Kidney (tissue), 14 donors: Measurements from ENCODE around the gene SPP1. TPM values are rescaled to one million over a fixed set of nuclear protein-coding genes. Genes with fewer than 3 reads are reported as not detected.

Experiments
- DNase-seq, 5 donors: peaks; one replicate each; pipeline ENCODE4 v3.0.0-alpha.2; 2013 to 2020
- FAIRE-seq: peaks from 2 replicates; lab custom pipeline; 2012; peaks lifted over from hg19 to GRCh38; lab: Jason Lieb, UNC
- H3K27ac ChIP-seq, 2 donors: one replicate each; pipeline ENCODE4 v1.7.0; 2013; ENCODE audit warnings: low read depth in 2 of 2, low read length in 2 of 2, inconsistent platforms in 1 of 2
- H3K27me3 ChIP-seq: one replicate; pipeline ENCODE4 v1.7.1; 2013; ENCODE audit warnings: low read length, inconsistent platforms; ENCODE audit not compliant: control insufficient read depth, insufficient read depth
- H3K36me3 ChIP-seq, 3 donors: one replicate each; pipeline versions ENCODE4 v1.7.0 to v1.7.1; 2013; ENCODE audit warnings: low read length in 3 of 3, control low read depth in 1 of 3, inconsistent platforms in 1 of 3; ENCODE audit not compliant: insufficient read depth in 3 of 3, control insufficient read depth in 2 of 3
- H3K4me1 ChIP-seq, 3 donors: one replicate each; pipeline versions ENCODE4 v1.7.0 to v1.7.1; 2013; ENCODE audit warnings: low read length in 3 of 3, inconsistent platforms in 1 of 3, low read depth in 1 of 3; ENCODE audit not compliant: control insufficient read depth in 2 of 3, insufficient read depth in 2 of 3
- H3K4me3 ChIP-seq, 3 donors: one replicate each; pipeline versions ENCODE4 v1.7.0 to v1.8.1; 2013; ENCODE audit warnings: low read length in 3 of 3, control low read depth in 1 of 3, inconsistent platforms in 1 of 3
- H3K9ac ChIP-seq, 3 donors: one replicate each; pipeline versions ENCODE4 v1.7.0 to v1.7.1; 2013; ENCODE audit warnings: low read length in 3 of 3, control low read depth in 1 of 3, inconsistent platforms in 1 of 3
- H3K9me3 ChIP-seq, 3 donors: one replicate each; pipeline versions ENCODE4 v1.7.0 to v1.7.1; 2013; ENCODE audit warnings: low read length in 3 of 3, control low read depth in 1 of 3, inconsistent platforms in 1 of 3; ENCODE audit not compliant: control insufficient read depth in 2 of 3, insufficient read depth in 1 of 3
- CTCF ChIP-seq: IDR thresholded peaks from 3 replicates; pipeline ENCODE4 v1.5.1; 2012; ENCODE audit warnings: mild to moderate bottlenecking, moderate library complexity, borderline replicate concordance; ENCODE audit not compliant: insufficient read depth; ENCODE audit errors: extremely low read depth
- intact Hi-C: fragments of 100-400 bp; cut with DNase I; formaldehyde crosslinking; loops from one replicate; pipeline ENCODE4 v1.11.1; 2022
- polyA plus RNA-seq: library from polyadenylated mRNA; stranded (reverse); fragments of 350-450 nt; fragmentation: Illumina TruSeq; extraction: RNeasy Lipid Tissue Mini Kit (QIAGEN cat#74804); gene quantifications from one replicate; pipeline ENCODE4 v1.2.3, GENCODE V29; 2014; ENCODE audit warnings: low read depth, low replicate concordance; ENCODE audit not compliant: insufficient read depth
- total RNA-seq: library from RNA; stranded (reverse); fragmentation: NEBNext Ultra II Directional; extraction: Animal tissue kit (Norgen Biotek cat#: 25700); gene quantifications from one replicate; pipeline ENCODE4 v1.2.1, GENCODE V29; 2021
- donor health status: control.
- donor health status: control.
- donor health status: control.
- donor health status: control.
- donor health status: control.
- donor health status: DM: yes; HTN: yes; CAD: no.
- donor health status: Normal renal cell carcinoma (clear cell type).

SPP1 gene
- total and polyA plus RNA-seq, 2 donors from 2014 or later = 5,484 to 6,594 TPM

DNA sequence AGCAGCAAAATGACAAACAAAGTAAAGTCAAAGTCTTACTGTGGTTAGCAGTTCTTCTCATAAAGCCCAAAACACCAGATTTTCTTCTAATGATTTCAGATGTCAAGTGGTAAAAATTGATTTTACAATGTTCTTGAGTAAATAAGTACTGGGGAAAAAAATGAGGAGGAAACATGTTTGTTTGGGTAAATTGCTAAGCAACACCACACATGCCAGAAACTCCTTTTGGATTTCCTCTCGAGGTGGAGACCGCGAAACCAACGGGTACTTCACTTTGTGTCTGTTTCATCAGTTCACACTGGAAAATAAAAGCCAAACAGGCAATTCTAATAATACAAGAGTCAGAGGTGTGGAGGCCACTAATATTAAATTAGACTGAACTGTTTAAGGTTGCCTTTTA, 27.3 kb downstream of the SPP1 start:
- DNase-seq = no peak
- no peak overlapping the region for H3K9ac ChIP-seq
- intact Hi-C loops = no loop called here

GRCh38 chr4:88003261-88003660, 27.7 kb downstream of the SPP1 start:
- H3K4me3 ChIP-seq = no peak overlapping the region
- H3K36me3 ChIP-seq = no peaks in the 10 kb centered on the region
- no peak for TF ChIP-seq CTCF
- H3K9me3 ChIP-seq = no peaks in the 10 kb centered on the region
- no peaks in the 10 kb centered on the region for H3K27me3 ChIP-seq
- DNase-seq (no peak), FAIRE-seq (no peak)
- intact Hi-C loops = no loop called here
- H3K4me1 ChIP-seq = peaks cover 0 to 3% (median 0%) of the 10 kb centered on the region in 3 donors
- no peak overlapping the region for H3K9ac ChIP-seq
- no peak overlapping the region for H3K27ac ChIP-seq

More for the DNA sequence above, 27.3 kb downstream of the SPP1 start:
- H3K27ac ChIP-seq = no peak overlapping the region
- TF ChIP-seq CTCF = no peak
- H3K36me3 ChIP-seq = no peaks in the 10 kb centered on the region
- no peaks in the 10 kb centered on the region for H3K27me3 ChIP-seq
- no peaks in the 10 kb centered on the region for H3K9me3 ChIP-seq
- H3K4me3 ChIP-seq = no peak overlapping the region
- peaks cover 0 to 3% (median 0%) of the 10 kb centered on the region in 3 donors for H3K4me1 ChIP-seq
- FAIRE-seq = no peak

DNA sequence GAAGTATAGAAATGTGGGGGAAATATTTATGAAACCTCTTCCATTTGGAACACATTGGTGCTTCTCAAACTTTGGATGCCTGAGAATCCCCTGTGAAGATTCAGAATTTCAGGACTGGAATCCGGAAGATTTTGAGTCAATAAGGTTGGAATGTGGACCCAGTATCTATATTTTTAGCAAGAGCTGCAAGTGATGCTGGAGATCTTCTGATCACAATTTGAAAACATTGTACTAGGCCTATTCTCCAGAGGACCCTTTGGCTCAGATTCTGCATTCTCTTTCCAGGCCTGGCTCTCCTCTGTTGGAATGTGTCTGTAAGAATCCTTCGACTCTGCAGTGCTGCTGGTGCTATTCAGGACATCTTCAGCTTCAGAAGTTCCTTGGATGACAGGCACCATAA, 29.6 kb downstream of the SPP1 start:
- TF ChIP-seq CTCF = no peak
- Histone ChIP-seq H3K4me3 (no peak overlapping the region), H3K4me1 (peaks cover 0 to 7% (median 5%) of the 10 kb centered on the region in 3 donors), H3K9ac (no peak overlapping the region), H3K27me3 (no peaks in the 10 kb centered on the region), H3K9me3 (no peaks in the 10 kb centered on the region), H3K27ac (no peak overlapping the region), H3K36me3 (no peaks in the 10 kb centered on the region)
- DNase-seq (no peak), FAIRE-seq (no peak)
- intact Hi-C loops = no loop called here

DNA sequence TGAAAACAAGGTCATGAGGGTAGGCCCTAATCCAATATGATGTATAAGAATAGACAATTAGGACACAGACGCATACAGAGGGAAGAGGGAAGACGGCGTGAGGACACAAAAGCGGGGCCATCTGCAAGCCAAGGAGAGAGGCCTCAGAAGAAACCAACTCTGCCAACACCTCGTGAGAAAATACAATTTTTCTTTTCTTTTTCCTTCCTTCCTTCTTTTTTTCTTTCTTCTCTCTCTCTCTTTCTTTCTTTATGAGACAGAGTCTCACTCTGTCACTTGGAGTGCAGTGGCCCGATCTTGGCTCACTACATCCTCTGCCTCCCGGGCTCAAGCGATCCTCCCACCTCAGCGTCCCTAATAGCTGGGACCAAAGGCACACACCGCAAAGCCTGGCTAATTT, 30.4 kb downstream of the SPP1 start:
- peaks cover 0 to 12% (median 5%) of the 10 kb centered on the region in 3 donors for H3K4me1 ChIP-seq
- H3K9ac ChIP-seq = no peak overlapping the region
- H3K36me3 ChIP-seq = no peaks in the 10 kb centered on the region
- intact Hi-C loops = no loop called here
- H3K27me3 ChIP-seq = no peaks in the 10 kb centered on the region
- no peaks in the 10 kb centered on the region for H3K9me3 ChIP-seq
- TF ChIP-seq CTCF = no peak
- H3K27ac ChIP-seq = no peak overlapping the region
- DNase-seq (no peak), FAIRE-seq (no peak)
- no peak overlapping the region for H3K4me3 ChIP-seq
